ENCODE measurements around the gene GAS2L3.
A peak's percentile ranks its signal among the peaks of the same experiment; 100 is the strongest.
"Not testable (repeated sequence)": the region's sequence is repeated elsewhere in the genome, so short reads cannot be mapped to it uniquely, and the experiment has no call there.

GAS2L3 gene

GRCh38 chr12:100544165-100544564 lies 29.3 kb upstream of the GAS2L3 start:
- TF ChIP-seq CTCF (conservative IDR thresholded peaks at IDR 0.05), result no peak
- H3K27ac ChIP-seq, result no peak overlapping the region

- no peak overlapping the region for H3K27ac ChIP-seq
- no peak for TF ChIP-seq CTCF (conservative IDR thresholded peaks at IDR 0.05)
These were observed 28.4 kb upstream of the GAS2L3 start for GRCh38 chr12:100545092-100545491.

- no peak overlapping the region for H3K27ac ChIP-seq
- TF ChIP-seq CTCF (conservative IDR thresholded peaks at IDR 0.05), result no peak
These were observed 19.5 kb upstream of the GAS2L3 start for GRCh38 chr12:100553936-100554335.

- TF ChIP-seq CTCF (conservative IDR thresholded peaks at IDR 0.05), result peak; percentile 99
- no peak overlapping the region for H3K27ac ChIP-seq
These were observed 18.8 kb upstream of the GAS2L3 start for GRCh38 chr12:100554608-100555077.

GRCh38 chr12:100555722-100556121 lies 17.8 kb upstream of the GAS2L3 start:
- no peak overlapping the region for H3K27ac ChIP-seq

GRCh38 chr12:100557357-100557756 lies 16.1 kb upstream of the GAS2L3 start:
- no peak overlapping the region for H3K27ac ChIP-seq
- TF ChIP-seq CTCF (conservative IDR thresholded peaks at IDR 0.05), result no peak

More at GRCh38 chr12:100555722-100556121, 17.8 kb upstream of the GAS2L3 start:
- no peak for TF ChIP-seq CTCF (conservative IDR thresholded peaks at IDR 0.05)

- H3K27ac ChIP-seq, result not testable (repeated sequence)
These were observed 14.2 kb upstream of the GAS2L3 start for GRCh38 chr12:100559261-100559660.

- H3K27ac ChIP-seq, result no peak overlapping the region
- no peak for TF ChIP-seq CTCF (conservative IDR thresholded peaks at IDR 0.05)
These were observed 9.4 kb upstream of the GAS2L3 start for GRCh38 chr12:100564090-100564489.
